ENCODE results near the gene KCNJ3.

GRCh38 chr2:154698296-154698720, at the start of gene KCNJ3:
- TF ChIP-seq POLR2AphosphoS5 (IDR thresholded peaks at IDR 0.05; ENCODE audit: low read depth, low read length) (no peak), TAF1 (IDR thresholded peaks at IDR 0.05; ENCODE audit: borderline replicate concordance, insufficient read depth, low read length) (no peak), SIN3A (IDR thresholded peaks at IDR 0.05; ENCODE audit: borderline replicate concordance, insufficient read depth, low read length) (no peak)
- TF ChIP-seq, protein P1, sequence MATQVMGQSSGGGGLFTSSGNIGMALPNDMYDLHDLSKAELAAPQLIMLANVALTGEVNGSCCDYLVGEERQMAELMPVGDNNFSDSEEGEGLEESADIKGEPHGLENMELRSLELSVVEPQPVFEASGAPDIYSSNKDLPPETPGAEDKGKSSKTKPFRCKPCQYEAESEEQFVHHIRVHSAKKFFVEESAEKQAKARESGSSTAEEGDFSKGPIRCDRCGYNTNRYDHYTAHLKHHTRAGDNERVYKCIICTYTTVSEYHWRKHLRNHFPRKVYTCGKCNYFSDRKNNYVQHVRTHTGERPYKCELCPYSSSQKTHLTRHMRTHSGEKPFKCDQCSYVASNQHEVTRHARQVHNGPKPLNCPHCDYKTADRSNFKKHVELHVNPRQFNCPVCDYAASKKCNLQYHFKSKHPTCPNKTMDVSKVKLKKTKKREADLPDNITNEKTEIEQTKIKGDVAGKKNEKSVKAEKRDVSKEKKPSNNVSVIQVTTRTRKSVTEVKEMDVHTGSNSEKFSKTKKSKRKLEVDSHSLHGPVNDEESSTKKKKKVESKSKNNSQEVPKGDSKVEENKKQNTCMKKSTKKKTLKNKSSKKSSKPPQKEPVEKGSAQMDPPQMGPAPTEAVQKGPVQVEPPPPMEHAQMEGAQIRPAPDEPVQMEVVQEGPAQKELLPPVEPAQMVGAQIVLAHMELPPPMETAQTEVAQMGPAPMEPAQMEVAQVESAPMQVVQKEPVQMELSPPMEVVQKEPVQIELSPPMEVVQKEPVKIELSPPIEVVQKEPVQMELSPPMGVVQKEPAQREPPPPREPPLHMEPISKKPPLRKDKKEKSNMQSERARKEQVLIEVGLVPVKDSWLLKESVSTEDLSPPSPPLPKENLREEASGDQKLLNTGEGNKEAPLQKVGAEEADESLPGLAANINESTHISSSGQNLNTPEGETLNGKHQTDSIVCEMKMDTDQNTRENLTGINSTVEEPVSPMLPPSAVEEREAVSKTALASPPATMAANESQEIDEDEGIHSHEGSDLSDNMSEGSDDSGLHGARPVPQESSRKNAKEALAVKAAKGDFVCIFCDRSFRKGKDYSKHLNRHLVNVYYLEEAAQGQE (IDR thresholded peaks at IDR 0.05; ENCODE audit: insufficient read depth in 1 of 2, low read depth in 2 of 2, low read length in 2 of 2) = no peak
